Measurements from ENCODE around the gene FLOT2. TPM values are rescaled to one million over a fixed set of nuclear protein-coding genes. Genes with fewer than 3 reads are reported as not detected.

FLOT2 gene
- total and polyA plus RNA-seq, 3 donors from 2014 or later, result 20.9 to 33.2 (median 31.3) TPM

DNA sequence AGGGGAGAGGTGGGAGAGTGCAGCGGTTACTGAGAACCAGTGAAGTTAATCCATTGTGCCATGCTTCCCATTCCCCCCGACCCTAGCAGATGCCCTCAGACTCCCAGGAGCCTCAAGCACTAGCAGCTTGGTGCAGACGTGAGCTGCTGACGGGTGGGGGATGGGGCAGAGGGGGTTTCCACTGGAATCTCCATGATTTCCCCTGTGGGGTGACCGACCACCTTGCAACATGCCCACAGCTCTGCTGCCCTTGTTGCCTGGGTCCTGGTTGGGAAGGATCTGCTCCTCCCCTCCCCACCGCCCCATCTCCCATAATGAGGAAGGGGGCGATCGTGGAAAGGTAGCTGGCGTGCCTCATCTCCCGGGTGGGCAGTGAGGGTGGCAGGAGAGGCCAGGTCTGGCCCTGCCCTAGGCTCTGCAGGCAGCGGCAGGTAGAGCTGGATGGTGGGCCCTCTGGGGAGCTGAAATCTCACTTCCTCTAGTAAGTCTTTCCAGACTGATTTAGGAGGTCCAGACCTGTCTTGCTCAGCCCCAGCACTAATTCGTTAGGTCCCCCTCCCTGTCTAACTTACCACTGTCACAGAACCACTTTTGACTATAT, 9.6 kb downstream of the FLOT2 start:
- 92 to 94% methylated on average over 3 to 12 of the region's 12 CpGs for WGBS, 2 donors
- no peak overlapping the region for H3K4me3 ChIP-seq
- intact Hi-C loops (cut with DNase I; ENCODE audit: low total_unique reads), result no loop called here

DNA sequence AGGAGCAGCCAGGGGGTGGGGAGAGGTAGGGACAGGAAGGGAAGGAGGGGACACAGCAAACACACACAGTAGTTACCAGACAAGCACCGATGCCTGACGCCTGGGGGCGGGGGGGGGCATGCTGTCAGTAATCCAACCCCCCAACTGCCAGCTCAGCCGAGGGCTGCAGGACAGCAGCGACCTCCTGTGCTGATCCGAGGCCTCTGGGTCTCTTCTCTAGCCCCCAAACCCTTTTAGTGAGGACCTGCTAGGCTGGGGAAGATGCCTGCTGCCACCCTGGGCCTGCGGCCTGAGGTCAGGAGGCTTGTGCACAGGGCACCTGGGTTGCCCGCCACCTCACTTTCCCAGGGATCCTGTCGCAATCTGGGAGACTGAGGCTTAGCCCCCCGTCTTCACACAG, 11.6 kb downstream of the FLOT2 start:
- Histone ChIP-seq H3K9me3 (no peaks in the 10 kb centered on the region), H3K36me3 (ENCODE audit: low read depth, missing control alignments) (no peaks in the 10 kb centered on the region), H3K4me1 (no peaks in the 10 kb centered on the region), H3K27ac (no peak overlapping the region), H3K27me3 (no peaks in the 10 kb centered on the region), H3K4me3 (no peak overlapping the region)
- WGBS, 2 donors, result 91% methylated on average over 8 to 10 of the region's 10 CpGs
- intact Hi-C loops (cut with DNase I; ENCODE audit: low total_unique reads), result no loop called here
- no peak for TF ChIP-seq POLR2A (IDR thresholded peaks at IDR 0.05)
- TF ChIP-seq, protein P1, sequence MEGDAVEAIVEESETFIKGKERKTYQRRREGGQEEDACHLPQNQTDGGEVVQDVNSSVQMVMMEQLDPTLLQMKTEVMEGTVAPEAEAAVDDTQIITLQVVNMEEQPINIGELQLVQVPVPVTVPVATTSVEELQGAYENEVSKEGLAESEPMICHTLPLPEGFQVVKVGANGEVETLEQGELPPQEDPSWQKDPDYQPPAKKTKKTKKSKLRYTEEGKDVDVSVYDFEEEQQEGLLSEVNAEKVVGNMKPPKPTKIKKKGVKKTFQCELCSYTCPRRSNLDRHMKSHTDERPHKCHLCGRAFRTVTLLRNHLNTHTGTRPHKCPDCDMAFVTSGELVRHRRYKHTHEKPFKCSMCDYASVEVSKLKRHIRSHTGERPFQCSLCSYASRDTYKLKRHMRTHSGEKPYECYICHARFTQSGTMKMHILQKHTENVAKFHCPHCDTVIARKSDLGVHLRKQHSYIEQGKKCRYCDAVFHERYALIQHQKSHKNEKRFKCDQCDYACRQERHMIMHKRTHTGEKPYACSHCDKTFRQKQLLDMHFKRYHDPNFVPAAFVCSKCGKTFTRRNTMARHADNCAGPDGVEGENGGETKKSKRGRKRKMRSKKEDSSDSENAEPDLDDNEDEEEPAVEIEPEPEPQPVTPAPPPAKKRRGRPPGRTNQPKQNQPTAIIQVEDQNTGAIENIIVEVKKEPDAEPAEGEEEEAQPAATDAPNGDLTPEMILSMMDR (IDR thresholded peaks at IDR 0.05), result no peak
- DNase-seq, result no peak

More for the DNA sequence above, 9.6 kb downstream of the FLOT2 start:
- H3K27ac ChIP-seq, result no peak overlapping the region
- no peaks in the 10 kb centered on the region for H3K27me3 ChIP-seq
- no peaks in the 10 kb centered on the region for H3K36me3 ChIP-seq (ENCODE audit: low read depth, missing control alignments)
- H3K9me3 ChIP-seq, result no peaks in the 10 kb centered on the region
- no peaks in the 10 kb centered on the region for H3K4me1 ChIP-seq
- DNase-seq, result no peak
- TF ChIP-seq POLR2A (IDR thresholded peaks at IDR 0.05), result no peak
- TF ChIP-seq, protein P1 (IDR thresholded peaks at IDR 0.05), result no peak

DNA sequence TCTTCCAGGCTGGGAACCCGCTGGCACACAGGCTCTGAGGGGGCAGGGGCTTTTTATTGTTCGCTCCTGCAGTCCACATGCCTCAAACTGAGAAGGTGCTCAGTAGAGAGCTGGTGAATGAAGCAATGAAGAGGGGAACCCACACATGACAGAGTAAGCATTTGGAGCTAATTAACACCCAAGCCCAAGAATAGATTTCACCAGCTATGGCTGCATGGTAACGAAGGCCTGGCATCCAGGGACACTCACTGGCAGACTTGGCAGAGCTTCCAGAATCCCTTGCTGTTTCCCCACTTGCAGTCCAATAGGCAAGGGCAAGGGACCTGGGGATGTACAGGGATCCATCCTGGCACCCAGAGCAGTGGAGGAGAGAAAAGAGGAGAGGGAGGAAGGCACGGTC, 12.2 kb downstream of the FLOT2 start:
- no peak for TF ChIP-seq POLR2A (IDR thresholded peaks at IDR 0.05)
- TF ChIP-seq, protein P1 (IDR thresholded peaks at IDR 0.05), result no peak
- no peaks in the 10 kb centered on the region for H3K4me1 ChIP-seq
- H3K36me3 ChIP-seq (ENCODE audit: low read depth, missing control alignments), result no peaks in the 10 kb centered on the region
- H3K27ac ChIP-seq, result no peak overlapping the region
- no peaks in the 10 kb centered on the region for H3K9me3 ChIP-seq
- H3K27me3 ChIP-seq, result no peaks in the 10 kb centered on the region
- H3K4me3 ChIP-seq, result no peak overlapping the region
- intact Hi-C loops (cut with DNase I; ENCODE audit: low total_unique reads), result no loop called here
- 90 to 95% methylated on average over 4 of the region's 4 CpGs for WGBS, 2 donors
- DNase-seq, result no peak

DNA sequence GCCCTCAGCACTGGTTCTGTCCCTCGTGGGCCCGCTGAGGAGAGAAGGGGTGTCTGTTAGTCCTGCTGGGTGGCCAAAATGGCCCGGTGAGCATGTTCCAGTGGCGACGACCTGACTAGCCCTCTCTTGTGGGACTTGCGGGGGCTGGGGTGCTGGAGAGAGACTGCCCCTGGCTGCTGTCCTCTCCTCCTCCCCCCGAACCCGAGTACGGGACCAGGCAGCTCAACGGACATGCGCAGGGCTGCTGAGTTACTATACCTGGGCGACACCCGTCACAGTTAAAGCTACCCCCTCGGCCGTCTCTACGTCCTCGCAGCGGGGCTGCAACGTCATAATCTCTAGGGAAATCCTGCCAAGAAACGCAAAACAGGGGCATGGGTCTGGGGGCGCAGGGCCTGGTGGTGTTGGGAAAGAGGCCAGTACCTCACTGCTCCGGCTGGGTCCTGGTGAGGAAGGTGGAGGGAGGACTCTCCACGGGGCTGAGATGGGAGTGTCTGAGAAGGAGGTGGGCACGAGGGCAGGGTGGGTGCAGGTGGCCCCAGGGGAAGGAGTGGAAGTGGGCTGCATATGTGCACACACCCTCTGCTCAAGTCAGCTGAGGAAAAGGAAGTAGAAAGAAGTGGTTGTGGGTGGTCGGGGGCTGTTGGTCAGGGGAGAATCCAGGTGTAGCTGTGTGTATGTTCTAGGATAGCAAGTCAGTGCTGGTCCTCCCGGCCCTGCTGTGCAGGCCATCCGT, 13.4 kb downstream of the FLOT2 start:
- H3K4me3 ChIP-seq, result no peak overlapping the region
- intact Hi-C loops (cut with DNase I; ENCODE audit: low total_unique reads), result no loop called here
- DNase-seq, result no peak
- H3K9me3 ChIP-seq, result no peaks in the 10 kb centered on the region
- no peaks in the 10 kb centered on the region for H3K4me1 ChIP-seq
- no peaks in the 10 kb centered on the region for H3K36me3 ChIP-seq (ENCODE audit: low read depth, missing control alignments)
- H3K27ac ChIP-seq, result no peak overlapping the region
- no peak for TF ChIP-seq POLR2A (IDR thresholded peaks at IDR 0.05)
- TF ChIP-seq, protein P1 (IDR thresholded peaks at IDR 0.05), result no peak
- H3K27me3 ChIP-seq, result no peaks in the 10 kb centered on the region
- 93 to 96% methylated on average over 25 to 27 of the region's 27 CpGs for WGBS, 2 donors
